ENCODE results near the gene ZSWIM5.
"Not testable (repeated sequence)": the region's sequence is repeated elsewhere in the genome, so short reads cannot be mapped to it uniquely, and the experiment has no call there.

The ZSWIM5 gene

GRCh38 chr1:45152126-45152525 lies 54.3 kb downstream of the ZSWIM5 start:
- TF ChIP-seq CTCF (IDR thresholded peaks at IDR 0.05; ENCODE audit: extremely low read depth, missing control alignments), result no peak
- no peak for DNase-seq (ENCODE audit: low spot score)

- no peak for DNase-seq (ENCODE audit: low spot score)
- TF ChIP-seq CTCF (IDR thresholded peaks at IDR 0.05; ENCODE audit: extremely low read depth, missing control alignments), result no peak
Observed at GRCh38 chr1:45148209-45148825, 58.1 kb downstream of the ZSWIM5 start.

- TF ChIP-seq CTCF (IDR thresholded peaks at IDR 0.05; ENCODE audit: extremely low read depth, missing control alignments), result no peak
- DNase-seq (ENCODE audit: low spot score), result no peak
Observed at GRCh38 chr1:45146833-45147232, 59.6 kb downstream of the ZSWIM5 start.

GRCh38 chr1:45141247-45142003 lies 65.0 kb downstream of the ZSWIM5 start:
- no peak for TF ChIP-seq CTCF (IDR thresholded peaks at IDR 0.05; ENCODE audit: extremely low read depth, missing control alignments)
- no peak for DNase-seq (ENCODE audit: low spot score)

- no peak for DNase-seq (ENCODE audit: low spot score)
- no peak for TF ChIP-seq CTCF (IDR thresholded peaks at IDR 0.05; ENCODE audit: extremely low read depth, missing control alignments)
Observed at GRCh38 chr1:45136984-45137383, 69.4 kb downstream of the ZSWIM5 start.

GRCh38 chr1:45135316-45135715 lies 71.1 kb downstream of the ZSWIM5 start:
- DNase-seq (ENCODE audit: low spot score), result no peak
- no peak for TF ChIP-seq CTCF (IDR thresholded peaks at IDR 0.05; ENCODE audit: extremely low read depth, missing control alignments)

- no peak for DNase-seq (ENCODE audit: low spot score)
- no peak for TF ChIP-seq CTCF (IDR thresholded peaks at IDR 0.05; ENCODE audit: extremely low read depth, missing control alignments)
Observed at GRCh38 chr1:45134461-45134873, 71.9 kb downstream of the ZSWIM5 start.

- DNase-seq (ENCODE audit: low spot score), result not testable (repeated sequence)
Observed at GRCh38 chr1:45132719-45133118, 73.7 kb downstream of the ZSWIM5 start.

Data from GM20000 (cell line).